Stimulated activated naive CD8-positive, alpha-beta T cell treated with anti-CD3 and anti-CD28 coated beads, Interleukin-15, Interleukin-2, amounts not matched to agents 100 ng/mL and 50 ng/mL, for 24 hours (primary cell): Measurements from ENCODE around the gene HEBP1.

Experiments
- H3K27ac Mint-ChIP-seq: one replicate; pipeline ENCODE4 v1.8.0; 2021; ENCODE audit warnings: mild to moderate bottlenecking, mixed read lengths
- H3K27me3 Mint-ChIP-seq: one replicate; pipeline ENCODE4 v1.8.0; 2021; ENCODE audit warnings: mixed read lengths
- H3K36me3 Mint-ChIP-seq: one replicate; pipeline ENCODE4 v1.8.0; 2021; ENCODE audit warnings: low read depth, mixed read lengths
- H3K4me1 Mint-ChIP-seq: one replicate; pipeline ENCODE4 v1.8.0; 2021; ENCODE audit warnings: low read depth, mixed read lengths
- H3K4me3 Mint-ChIP-seq: one replicate; pipeline ENCODE4 v1.8.0; 2021; ENCODE audit warnings: mild to moderate bottlenecking, mixed read lengths
- H3K9me3 Mint-ChIP-seq: one replicate; pipeline ENCODE4 v1.8.0; 2021; ENCODE audit warnings: mixed read lengths

HEBP1 gene

DNA sequence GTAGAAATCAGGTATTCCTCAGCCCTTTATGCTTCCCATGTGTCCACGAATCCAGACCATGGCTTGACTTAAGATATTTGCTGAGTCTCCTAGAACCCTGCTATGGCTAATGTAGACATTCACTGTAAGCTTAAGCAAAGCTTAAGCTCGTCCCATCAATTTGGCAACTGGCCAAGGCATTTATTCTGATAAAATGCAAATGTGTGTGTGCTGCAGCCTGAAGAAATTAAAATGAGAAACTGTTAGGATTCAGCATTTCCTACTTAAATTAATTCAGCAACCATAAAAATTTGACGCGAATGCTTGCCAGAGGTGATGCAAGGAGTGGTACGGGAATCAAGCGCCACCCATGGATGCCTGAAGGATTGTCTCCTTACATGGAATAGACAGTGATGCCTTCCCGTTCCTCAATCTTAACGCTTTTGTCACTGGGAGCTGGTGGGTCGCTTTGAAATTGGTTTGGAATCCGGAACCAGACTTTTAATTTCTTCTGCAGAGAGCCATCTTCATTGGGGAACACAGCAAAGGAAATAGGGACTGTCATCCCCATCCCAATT is 13.2 kb downstream of the HEBP1 start:
- Mint-ChIP-seq H3K4me1 (no peaks in the 10 kb centered on the region), H3K27me3 (no peaks in the 10 kb centered on the region), H3K9me3 (no peaks in the 10 kb centered on the region), H3K27ac (no peak overlapping the region), H3K4me3 (no peak overlapping the region), H3K36me3 (peaks cover 22% of the 10 kb centered on the region)

DNA sequence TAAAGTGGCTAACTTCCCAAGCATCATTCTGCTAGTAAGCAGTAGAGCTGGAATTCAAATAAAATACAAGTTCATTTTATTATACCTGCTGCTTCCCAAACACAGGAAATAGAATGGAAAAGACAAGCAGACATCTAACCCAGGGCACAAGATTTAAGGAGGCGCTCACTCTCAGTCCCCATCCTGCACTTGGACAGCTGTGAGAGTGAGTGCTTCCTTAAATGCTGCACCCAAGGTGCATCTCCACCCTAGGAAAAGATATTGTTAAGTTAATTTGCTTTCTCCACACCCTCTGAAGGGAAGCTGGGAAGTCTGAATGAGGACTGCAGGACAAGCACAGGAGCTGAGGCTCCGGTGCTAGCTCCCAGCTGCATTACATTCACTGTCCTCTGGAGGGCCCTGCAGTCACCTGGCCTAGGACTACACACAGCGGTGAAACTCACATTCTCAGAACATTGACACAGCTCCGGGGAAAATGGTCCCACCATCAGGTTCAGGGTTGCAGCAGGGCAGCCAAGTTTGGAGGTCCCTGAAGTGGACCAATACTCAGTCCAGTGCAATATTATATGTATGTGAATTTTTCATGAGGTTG is 14.2 kb downstream of the HEBP1 start:
- H3K9me3 Mint-ChIP-seq = no peaks in the 10 kb centered on the region
- no peaks in the 10 kb centered on the region for H3K27me3 Mint-ChIP-seq

DNA sequence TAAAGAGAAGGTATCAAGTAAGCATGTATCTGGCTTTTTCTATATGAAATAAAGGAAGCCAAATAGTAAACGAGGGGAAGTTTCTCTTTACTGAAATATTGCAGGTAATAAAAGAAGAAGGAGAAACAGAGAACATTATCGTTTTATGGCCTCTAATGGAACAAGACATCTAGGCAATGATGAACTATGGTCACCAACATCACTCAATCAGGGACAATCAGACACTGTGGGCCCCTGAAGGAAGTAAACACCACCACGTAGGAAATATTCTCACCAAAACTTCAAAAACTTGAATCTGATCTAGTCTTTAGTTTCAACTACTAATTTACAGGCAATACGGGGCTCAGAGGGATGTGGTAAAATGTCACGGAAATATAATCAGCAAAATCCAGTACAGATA is 15.9 kb downstream of the HEBP1 start:
- Mint-ChIP-seq H3K27ac (no peak overlapping the region), H3K4me1 (no peaks in the 10 kb centered on the region), H3K9me3 (no peaks in the 10 kb centered on the region), H3K36me3 (peaks cover 22% of the 10 kb centered on the region), H3K27me3 (no peaks in the 10 kb centered on the region), H3K4me3 (no peak overlapping the region)

More for the DNA sequence above, 14.2 kb downstream of the HEBP1 start:
- Mint-ChIP-seq H3K4me1 (no peaks in the 10 kb centered on the region), H3K36me3 (peaks cover 22% of the 10 kb centered on the region), H3K27ac (no peak overlapping the region), H3K4me3 (no peak overlapping the region)

DNA sequence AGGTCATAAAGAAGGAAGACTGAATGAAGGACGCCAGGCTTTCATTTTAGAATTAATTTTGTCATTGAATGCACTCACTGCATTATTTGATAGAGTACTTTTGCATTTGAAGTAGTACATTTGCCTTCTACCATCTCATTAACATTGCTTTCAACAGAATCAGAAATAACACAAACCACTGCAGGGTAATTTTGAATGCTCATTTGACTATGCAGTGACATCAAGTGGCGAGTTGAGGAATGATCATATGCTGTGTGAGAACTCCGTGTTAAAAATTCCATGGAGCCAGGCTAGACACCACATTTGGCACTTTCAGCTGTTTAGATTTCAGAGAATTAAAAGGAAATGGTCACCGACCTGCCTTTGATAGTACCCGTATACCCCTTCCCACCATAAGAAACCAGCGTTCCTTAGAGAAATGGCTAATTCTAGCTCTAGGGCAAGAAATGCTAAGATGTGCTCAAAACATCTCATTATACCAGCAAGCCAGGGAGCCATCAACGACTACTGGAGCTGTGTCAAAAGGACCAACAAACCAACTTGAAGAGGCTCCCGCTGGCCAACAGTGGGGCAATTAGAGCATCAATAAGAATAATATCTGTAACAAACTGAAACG is 16.5 kb downstream of the HEBP1 start:
- H3K36me3 Mint-ChIP-seq = peaks cover 22% of the 10 kb centered on the region
- no peaks in the 10 kb centered on the region for H3K9me3 Mint-ChIP-seq
- no peaks in the 10 kb centered on the region for H3K4me1 Mint-ChIP-seq
- H3K27me3 Mint-ChIP-seq = no peaks in the 10 kb centered on the region
- no peak overlapping the region for H3K4me3 Mint-ChIP-seq
- H3K27ac Mint-ChIP-seq = no peak overlapping the region

DNA sequence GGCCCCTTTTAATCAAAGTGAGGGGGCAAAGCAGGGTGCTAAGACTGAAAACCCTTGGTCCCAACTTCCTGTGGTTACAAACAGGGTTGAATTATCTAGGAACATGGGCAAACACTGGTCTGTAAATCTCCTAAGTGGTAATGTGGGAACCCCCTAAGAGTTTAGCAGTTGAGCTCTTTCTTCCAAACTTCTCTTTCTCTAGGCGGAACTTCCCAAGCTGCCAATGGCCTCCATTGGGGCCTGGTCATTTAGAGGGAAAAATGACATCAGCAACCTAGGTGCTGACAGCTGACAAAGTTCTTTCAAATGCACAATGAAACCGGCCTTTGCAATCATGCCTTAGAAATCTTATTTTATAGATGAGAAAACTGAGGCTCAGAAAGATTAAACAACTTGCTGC is 17.7 kb downstream of the HEBP1 start:
- no peak overlapping the region for H3K4me3 Mint-ChIP-seq
- no peaks in the 10 kb centered on the region for H3K4me1 Mint-ChIP-seq
- no peaks in the 10 kb centered on the region for H3K27me3 Mint-ChIP-seq
- H3K9me3 Mint-ChIP-seq = no peaks in the 10 kb centered on the region
- peaks cover 18% of the 10 kb centered on the region for H3K36me3 Mint-ChIP-seq
- H3K27ac Mint-ChIP-seq = no peak overlapping the region

DNA sequence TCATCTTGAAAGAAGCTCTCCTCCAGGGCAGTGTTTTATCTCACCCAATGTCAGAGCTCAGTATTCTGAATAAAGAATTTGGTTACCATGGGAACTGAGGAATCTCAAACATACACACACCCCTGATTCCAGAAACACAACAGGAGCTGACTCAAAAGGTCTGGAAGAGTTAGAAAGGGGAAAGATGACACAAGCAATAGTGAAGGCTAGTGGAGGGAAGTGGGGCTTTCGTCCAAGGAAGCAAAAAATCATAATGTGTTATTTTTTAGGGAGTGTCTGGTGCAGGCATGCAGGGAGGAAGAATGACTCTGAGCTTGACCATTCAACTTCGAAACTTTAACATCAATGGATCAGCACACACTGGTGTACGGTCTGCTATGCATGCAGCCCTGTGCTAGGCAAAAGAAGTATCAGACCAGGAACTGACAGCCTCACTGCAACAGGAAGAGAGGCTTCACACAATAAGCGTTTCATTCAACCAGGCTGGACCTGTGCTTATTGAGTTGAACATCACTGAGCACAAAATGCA is 20.3 kb downstream of the HEBP1 start:
- H3K36me3 Mint-ChIP-seq = peaks cover 22% of the 10 kb centered on the region
- H3K27ac Mint-ChIP-seq = no peak overlapping the region
- H3K9me3 Mint-ChIP-seq = no peaks in the 10 kb centered on the region
- H3K4me3 Mint-ChIP-seq = no peak overlapping the region
- H3K4me1 Mint-ChIP-seq = no peaks in the 10 kb centered on the region
- H3K27me3 Mint-ChIP-seq = no peaks in the 10 kb centered on the region

DNA sequence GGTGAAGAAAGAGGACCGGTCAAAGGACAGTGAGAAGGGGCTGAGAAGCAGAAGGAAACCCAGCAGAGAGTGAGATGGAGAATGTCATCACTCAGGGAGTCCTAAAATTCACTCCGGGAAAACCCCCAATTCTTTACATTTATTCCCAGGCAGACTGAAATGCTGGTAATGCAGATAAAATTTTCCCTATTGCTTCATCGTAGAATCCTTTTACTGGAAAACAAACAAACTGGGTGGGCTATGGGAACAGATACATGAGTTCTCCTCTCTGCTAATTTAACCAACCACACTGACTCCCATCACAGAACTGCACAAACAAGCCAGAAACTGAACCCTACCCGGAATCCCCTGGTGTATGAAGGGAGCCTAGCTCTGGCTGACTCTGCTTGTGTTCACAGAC is 20.9 kb downstream of the HEBP1 start:
- H3K9me3 Mint-ChIP-seq = peaks cover 4% of the 10 kb centered on the region
- peaks cover 25% of the 10 kb centered on the region for H3K36me3 Mint-ChIP-seq
- H3K4me3 Mint-ChIP-seq = no peak overlapping the region
- no peaks in the 10 kb centered on the region for H3K4me1 Mint-ChIP-seq
- no peak overlapping the region for H3K27ac Mint-ChIP-seq
- no peaks in the 10 kb centered on the region for H3K27me3 Mint-ChIP-seq

DNA sequence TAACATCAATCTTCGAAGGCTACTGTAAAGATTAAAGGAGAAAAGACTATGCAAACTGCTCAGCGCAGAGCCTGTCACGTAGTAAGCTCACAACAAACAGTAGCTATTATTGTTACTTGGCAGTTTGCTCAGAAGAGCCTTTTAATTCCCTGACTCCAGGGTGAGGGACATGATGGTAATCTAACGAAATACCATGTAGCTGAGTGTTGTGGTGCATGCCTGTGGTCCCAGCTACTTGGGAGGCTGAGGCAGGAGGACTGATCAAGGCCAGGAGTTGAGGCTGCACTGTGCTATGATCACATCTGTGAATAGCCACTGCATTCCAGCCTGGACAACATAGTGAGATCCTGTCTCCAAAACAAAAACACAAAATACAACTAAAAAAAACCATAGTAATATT is 22.8 kb downstream of the HEBP1 start:
- Mint-ChIP-seq H3K27ac (no peak overlapping the region), H3K36me3 (peaks cover 34% of the 10 kb centered on the region), H3K27me3 (no peaks in the 10 kb centered on the region), H3K4me1 (no peaks in the 10 kb centered on the region), H3K4me3 (no peak overlapping the region), H3K9me3 (peaks cover 16% of the 10 kb centered on the region)

DNA sequence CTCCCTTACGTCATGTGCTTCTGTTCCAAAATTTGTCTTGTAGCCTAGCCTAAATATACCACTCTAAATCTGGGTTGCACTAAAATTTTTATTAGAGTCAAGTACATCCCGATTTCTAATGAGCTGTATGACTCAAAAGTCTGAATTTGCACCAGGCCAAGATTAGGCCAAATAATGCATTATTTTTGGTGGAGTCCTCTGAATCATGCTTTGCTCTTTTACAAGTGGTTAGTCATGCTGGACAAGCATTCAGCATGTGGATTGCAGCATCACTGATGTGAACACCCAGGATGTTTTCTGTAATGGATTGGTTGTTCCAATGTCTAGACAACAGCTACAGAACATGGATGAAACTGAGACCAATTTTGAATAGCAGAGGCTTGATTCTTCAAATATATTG is 23.7 kb downstream of the HEBP1 start:
- H3K36me3 Mint-ChIP-seq = peaks cover 43% of the 10 kb centered on the region
- no peak overlapping the region for H3K4me3 Mint-ChIP-seq
- no peak overlapping the region for H3K27ac Mint-ChIP-seq
- no peaks in the 10 kb centered on the region for H3K27me3 Mint-ChIP-seq
- H3K9me3 Mint-ChIP-seq = peaks cover 19% of the 10 kb centered on the region
- H3K4me1 Mint-ChIP-seq = no peaks in the 10 kb centered on the region

DNA sequence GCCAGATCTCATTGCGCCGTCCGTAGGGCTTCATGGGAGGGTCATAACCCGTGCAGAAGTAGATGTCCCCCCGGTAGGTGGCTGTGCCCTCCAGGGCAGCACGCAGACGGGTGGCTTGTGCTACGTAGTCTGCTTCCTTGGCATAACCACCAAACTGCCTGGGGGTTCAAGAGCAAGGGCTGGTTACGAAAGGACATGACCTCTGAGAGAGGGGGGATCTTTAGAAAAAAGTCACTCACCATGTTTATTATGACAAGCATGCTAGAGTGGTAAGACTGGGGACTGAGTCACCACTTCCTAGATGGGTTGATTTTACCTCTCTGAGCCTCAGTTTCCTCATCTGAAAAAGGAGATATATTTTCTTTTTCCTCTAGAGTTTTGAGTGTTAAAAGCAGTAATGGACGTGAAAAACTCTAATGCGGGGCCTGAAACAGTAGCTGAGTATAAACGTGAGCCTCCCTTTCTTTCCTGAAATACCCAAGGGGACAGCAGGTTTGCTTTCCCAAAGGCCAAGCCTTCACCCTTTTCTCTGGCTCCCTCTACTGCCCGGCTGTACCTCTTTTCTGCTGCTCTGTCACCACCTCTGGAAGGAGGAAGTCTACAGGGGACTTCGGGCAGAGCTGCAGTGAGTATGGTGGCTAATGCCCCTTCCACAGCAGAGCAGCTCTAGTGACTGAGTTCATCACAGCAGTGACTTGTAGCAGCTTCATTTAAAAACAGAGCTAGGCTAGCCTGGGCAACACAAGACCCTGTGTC is 24.6 kb downstream of the HEBP1 start:
- H3K27ac Mint-ChIP-seq = no peak overlapping the region
- H3K4me1 Mint-ChIP-seq = no peaks in the 10 kb centered on the region
- peaks cover 49% of the 10 kb centered on the region for H3K36me3 Mint-ChIP-seq
- H3K9me3 Mint-ChIP-seq = peaks cover 19% of the 10 kb centered on the region
- H3K27me3 Mint-ChIP-seq = no peaks in the 10 kb centered on the region
- no peak overlapping the region for H3K4me3 Mint-ChIP-seq

DNA sequence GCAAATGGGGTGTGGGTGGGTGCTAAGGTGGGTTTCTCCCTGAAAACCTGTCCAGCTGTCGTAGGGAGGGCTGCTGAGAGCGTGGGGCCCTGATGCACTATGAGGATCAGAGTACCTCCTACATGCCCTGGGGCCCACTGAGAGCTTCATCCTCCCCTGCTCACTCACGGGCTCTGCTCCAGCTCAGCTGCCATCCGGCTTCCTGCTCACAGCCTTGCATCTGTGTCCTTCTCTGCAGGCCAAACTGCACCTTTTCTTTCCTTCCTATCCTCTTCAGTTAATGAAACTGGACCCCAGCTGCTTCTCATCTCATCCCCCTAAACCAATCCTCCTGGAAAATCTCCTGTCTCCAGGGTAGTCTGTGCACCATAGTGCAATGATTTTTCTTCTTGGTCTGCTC is 25.9 kb downstream of the HEBP1 start:
- no peaks in the 10 kb centered on the region for H3K27me3 Mint-ChIP-seq
- no peaks in the 10 kb centered on the region for H3K4me1 Mint-ChIP-seq
- peaks cover 19% of the 10 kb centered on the region for H3K9me3 Mint-ChIP-seq
- H3K36me3 Mint-ChIP-seq = peaks cover 53% of the 10 kb centered on the region
- no peak overlapping the region for H3K4me3 Mint-ChIP-seq
- no peak overlapping the region for H3K27ac Mint-ChIP-seq

DNA sequence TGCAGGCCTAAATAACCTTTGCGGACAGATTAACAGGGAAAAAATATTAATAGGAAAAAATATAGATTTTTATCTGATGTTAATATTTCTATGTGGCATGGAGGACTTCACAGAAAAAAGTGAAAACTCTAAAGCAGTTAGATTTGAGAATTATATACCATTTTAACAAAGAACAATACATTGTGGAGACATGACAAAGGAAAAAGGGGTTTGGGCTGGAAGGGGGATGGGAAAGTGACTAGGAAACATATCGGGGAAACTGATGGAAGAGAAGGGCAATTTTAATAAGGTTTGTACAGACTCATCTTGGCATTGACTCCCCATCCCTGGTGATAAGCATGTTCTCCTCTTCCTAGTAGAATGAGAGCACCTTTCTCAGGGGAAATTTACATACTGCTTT is 27.0 kb downstream of the HEBP1 start:
- peaks cover 19% of the 10 kb centered on the region for H3K9me3 Mint-ChIP-seq
- H3K36me3 Mint-ChIP-seq = peaks cover 57% of the 10 kb centered on the region
- H3K27ac Mint-ChIP-seq = no peak overlapping the region
- H3K4me3 Mint-ChIP-seq = no peak overlapping the region
- no peaks in the 10 kb centered on the region for H3K4me1 Mint-ChIP-seq
- H3K27me3 Mint-ChIP-seq = no peaks in the 10 kb centered on the region

DNA sequence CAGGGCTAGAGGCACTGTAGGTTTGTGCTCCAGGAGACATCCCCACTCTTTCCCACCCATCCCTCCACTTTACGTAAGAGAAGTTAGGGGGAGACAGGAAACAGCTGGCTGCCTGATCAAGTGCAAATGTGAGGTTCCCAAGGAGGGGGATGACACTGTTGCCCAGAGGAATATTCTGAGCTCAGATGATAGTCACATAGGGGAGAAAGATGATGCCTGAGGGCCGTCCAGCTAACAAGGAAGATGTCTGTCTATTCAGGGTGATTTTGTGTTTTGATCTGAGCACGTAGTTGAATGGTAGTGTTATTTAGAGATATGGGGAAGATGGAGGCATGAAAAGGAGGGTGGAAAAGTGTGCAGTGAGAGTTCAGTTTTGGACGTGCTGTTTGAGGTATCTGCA is 34.2 kb downstream of the HEBP1 start:
- H3K27me3 Mint-ChIP-seq = no peaks in the 10 kb centered on the region
- H3K27ac Mint-ChIP-seq = no peak overlapping the region
- H3K36me3 Mint-ChIP-seq = peaks cover 19% of the 10 kb centered on the region
- no peaks in the 10 kb centered on the region for H3K9me3 Mint-ChIP-seq
- H3K4me1 Mint-ChIP-seq = peaks cover 5% of the 10 kb centered on the region
- no peak overlapping the region for H3K4me3 Mint-ChIP-seq

DNA sequence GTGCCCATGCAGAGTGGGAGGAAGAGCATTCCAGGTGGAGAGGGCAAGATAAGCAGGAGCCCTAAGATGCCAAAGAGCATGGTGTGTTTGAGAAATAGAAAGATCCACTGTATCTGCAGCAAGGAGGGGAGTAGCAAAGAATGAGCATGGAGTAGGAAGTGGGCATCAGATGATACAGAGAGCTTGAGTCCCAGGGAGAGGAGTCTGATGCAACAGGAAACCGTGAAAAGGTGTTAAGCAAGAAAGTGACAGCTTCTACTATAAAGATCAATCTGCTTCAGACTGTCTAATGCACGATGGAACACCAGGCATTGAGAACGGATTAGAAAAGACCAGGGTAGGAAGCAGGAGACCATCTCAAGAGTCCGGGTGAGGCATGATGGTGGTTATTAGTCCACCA is 35.8 kb downstream of the HEBP1 start:
- Mint-ChIP-seq H3K27ac (peak overlapping the region; percentile 6), H3K9me3 (no peaks in the 10 kb centered on the region), H3K36me3 (peaks cover 12% of the 10 kb centered on the region), H3K4me3 (no peak overlapping the region), H3K4me1 (peaks cover 5% of the 10 kb centered on the region), H3K27me3 (no peaks in the 10 kb centered on the region)

DNA sequence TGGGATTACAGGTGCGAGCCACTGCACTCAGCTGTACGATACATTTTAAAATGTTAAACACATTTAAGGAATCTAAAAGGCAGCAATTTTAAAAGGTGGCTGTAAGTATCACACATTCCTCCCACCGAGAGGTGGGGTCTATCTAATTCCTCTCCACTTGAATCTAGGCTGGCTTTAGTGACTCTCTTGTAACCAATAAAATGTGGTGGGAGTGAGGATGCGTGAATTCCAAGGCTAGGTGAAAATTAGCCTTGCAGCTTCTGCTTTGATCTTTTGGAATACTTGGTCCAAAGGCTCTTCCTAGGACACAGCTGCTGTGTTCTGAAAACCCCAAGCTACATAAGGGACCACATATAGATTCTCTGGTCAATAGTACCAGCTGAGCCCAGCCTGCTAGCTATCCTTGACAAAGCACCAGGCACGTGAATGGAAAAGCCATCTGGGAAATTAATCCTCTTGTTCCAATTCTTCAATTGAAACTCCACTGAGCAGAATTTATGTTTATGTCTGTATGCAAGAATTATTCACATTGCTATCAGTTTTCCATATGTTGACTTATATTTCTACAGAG is 39.3 kb downstream of the HEBP1 start:
- H3K36me3 Mint-ChIP-seq = no peaks in the 10 kb centered on the region
- peaks cover 5% of the 10 kb centered on the region for H3K4me1 Mint-ChIP-seq
- H3K4me3 Mint-ChIP-seq = no peak overlapping the region
- no peak overlapping the region for H3K27ac Mint-ChIP-seq
- no peaks in the 10 kb centered on the region for H3K9me3 Mint-ChIP-seq
- peaks cover 4% of the 10 kb centered on the region for H3K27me3 Mint-ChIP-seq
